Spleen (tissue), 7 donors: ENCODE measurements around the gene TBX3.

Experiments
- POLR2A ChIP-seq, 3 donors: fragments of 450-650 bp; IDR thresholded peaks; one replicate each; pipeline ENCODE4 v1.5.1; 2017; ENCODE audit warnings: antibody characterized with exemption in 3 of 3, mild to moderate bottlenecking in 1 of 3
- TF ChIP-seq, protein P1 (sequence below), 11 experiments: fragments of 200-600 bp in 7 of 11; fragments of 450-650 bp in 4 of 11; sonication (generic) in 4 of 11; IDR thresholded peaks in 8 of 11; conservative IDR thresholded peaks in 3 of 11; 1 replicate in 7 of 11; 2 replicates in 4 of 11; pipeline versions ENCODE4 v1.4.0 to v1.8.0; 2016 to 2021; ENCODE audit warnings: antibody characterized with exemption in 11 of 11, inconsistent platforms in 4 of 11, mild to moderate bottlenecking in 1 of 11
- donor health status: DM: no; HTN: no; CAD: no; lungs with moderate emphysema.
- donor health status: DM: no; HTN: no; CAD: no.
- donor health status: DM: no; HTN: no; CAD: no.

DNA sequence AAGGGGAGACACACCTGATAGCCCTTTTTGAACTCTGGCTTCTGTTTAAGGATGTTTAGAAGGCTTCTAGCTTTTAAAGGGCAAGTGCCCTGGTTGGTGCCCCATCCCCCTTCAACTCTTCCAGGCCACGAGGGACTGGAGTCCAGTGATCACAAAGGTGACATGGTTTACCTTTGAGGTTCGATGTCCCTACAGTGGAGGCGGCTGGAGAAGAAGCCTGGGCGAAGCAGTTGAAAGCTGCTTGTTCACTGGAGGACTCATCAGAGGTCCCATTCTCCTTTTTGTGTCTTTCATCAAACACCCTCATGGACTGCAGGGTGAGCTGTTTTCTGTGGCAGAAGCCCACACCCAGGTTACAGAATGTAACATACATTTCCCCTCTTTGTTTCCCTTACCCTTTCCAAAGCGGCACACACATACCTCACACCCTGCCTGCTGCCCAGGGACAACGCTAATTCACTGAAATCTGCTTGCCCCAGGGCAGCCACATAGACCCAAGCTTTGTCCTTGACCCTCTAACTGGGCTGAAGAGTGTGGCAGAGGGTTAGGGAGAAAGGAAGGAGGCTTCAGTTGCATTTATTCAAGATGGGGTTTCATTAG is 7.7 kb downstream of the TBX3 start:
- TF ChIP-seq, protein P1, sequence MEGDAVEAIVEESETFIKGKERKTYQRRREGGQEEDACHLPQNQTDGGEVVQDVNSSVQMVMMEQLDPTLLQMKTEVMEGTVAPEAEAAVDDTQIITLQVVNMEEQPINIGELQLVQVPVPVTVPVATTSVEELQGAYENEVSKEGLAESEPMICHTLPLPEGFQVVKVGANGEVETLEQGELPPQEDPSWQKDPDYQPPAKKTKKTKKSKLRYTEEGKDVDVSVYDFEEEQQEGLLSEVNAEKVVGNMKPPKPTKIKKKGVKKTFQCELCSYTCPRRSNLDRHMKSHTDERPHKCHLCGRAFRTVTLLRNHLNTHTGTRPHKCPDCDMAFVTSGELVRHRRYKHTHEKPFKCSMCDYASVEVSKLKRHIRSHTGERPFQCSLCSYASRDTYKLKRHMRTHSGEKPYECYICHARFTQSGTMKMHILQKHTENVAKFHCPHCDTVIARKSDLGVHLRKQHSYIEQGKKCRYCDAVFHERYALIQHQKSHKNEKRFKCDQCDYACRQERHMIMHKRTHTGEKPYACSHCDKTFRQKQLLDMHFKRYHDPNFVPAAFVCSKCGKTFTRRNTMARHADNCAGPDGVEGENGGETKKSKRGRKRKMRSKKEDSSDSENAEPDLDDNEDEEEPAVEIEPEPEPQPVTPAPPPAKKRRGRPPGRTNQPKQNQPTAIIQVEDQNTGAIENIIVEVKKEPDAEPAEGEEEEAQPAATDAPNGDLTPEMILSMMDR (IDR thresholded peaks at IDR 0.05 in 8 of 11, conservative IDR thresholded peaks at IDR 0.05 in 3 of 11) = no peak
- no peak for TF ChIP-seq POLR2A (IDR thresholded peaks at IDR 0.05)
